ENCODE results near the gene LRRC55.

The LRRC55 gene

DNA sequence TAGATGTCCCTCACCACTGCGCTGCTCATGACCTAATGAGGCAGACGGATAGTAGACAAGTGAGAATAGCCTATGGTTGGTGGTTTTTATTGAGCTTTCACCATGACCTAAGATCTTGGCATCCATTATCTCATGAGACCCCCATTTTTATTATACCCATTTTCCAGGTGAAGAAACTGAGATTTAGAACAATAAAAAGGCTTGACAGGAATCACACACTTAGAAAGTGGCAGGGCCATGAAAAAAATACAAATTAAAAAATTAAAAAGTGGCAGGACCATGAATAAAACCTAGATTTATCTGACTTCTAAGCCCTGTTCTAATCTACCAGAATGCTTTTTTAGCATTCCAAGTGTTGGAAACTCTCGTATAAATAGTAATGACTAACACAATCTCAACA is 1.1 kb downstream of the LRRC55 start:
- DNase-seq (ENCODE audit: insufficient read length, low spot score) (no peak), FAIRE-seq (no peak)
- TF ChIP-seq, protein P1, sequence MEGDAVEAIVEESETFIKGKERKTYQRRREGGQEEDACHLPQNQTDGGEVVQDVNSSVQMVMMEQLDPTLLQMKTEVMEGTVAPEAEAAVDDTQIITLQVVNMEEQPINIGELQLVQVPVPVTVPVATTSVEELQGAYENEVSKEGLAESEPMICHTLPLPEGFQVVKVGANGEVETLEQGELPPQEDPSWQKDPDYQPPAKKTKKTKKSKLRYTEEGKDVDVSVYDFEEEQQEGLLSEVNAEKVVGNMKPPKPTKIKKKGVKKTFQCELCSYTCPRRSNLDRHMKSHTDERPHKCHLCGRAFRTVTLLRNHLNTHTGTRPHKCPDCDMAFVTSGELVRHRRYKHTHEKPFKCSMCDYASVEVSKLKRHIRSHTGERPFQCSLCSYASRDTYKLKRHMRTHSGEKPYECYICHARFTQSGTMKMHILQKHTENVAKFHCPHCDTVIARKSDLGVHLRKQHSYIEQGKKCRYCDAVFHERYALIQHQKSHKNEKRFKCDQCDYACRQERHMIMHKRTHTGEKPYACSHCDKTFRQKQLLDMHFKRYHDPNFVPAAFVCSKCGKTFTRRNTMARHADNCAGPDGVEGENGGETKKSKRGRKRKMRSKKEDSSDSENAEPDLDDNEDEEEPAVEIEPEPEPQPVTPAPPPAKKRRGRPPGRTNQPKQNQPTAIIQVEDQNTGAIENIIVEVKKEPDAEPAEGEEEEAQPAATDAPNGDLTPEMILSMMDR (IDR thresholded peaks at IDR 0.05; ENCODE audit: insufficient read depth, missing control alignments), result no peak

DNA sequence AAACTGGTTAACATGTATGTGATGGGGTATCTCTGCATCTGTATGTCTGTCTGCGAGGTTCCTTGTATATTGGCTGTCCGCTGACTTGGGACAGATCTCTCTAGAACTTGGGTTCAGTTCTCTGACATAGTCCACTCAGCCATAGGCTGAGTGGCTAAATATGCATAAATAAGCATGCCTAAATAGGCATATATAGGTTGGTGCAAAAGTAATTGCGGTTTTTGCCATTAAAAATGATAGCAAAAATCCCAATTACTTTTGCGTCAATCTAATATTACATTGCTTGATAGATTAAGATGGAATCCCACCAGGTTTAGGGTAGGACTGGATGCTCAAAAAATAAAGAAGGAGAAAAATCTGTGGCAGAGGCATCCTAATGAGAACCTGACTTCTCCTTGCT is 8.8 kb downstream of the LRRC55 start:
- FAIRE-seq, result no peak
- TF ChIP-seq, protein P1 (IDR thresholded peaks at IDR 0.05; ENCODE audit: insufficient read depth, missing control alignments), result no peak
- no peak for DNase-seq (ENCODE audit: insufficient read length, low spot score)

DNA sequence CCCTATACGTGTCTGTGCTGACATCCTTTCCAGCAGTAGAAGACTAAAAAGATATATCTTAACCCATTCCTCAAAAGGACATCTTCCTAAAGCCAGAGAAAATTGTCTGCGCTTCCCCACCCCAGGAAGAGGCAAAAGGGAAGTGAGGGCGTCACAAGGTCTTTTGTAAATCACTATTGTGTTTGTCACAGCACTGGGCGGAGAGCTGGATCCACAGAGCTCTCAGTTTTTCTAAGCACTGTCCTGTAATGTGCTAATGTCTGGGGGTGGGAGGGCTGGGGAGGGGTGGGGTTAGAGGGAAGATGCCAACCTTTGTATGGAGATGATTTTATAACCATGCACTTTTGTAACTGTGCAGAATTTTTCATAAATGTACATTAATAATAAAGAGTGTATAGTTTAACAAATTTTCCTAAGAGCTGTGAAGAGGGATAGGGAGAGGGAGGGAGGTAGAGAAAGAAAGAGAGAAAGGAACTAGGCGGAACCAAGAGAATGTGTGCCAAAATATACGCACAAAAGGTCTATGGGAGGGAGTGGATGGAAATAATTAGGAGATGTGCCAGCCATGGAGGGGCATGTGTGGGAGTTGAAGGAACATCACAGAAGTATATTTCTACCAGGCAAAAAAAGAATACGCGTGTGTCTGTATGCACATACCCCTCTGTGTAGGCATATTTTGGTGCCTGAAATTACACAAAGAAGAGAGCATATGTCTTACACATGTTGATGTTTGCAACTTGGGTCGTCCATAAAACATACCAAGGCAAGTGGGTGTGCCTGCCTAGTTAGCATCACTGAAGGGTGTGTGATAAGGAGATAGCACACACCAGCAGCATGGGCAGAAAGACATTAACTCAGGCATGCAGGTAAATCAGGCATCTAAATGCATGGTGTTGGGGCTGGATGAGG is 9.8 kb downstream of the LRRC55 start:
- FAIRE-seq, result no peak
- no peak for DNase-seq (ENCODE audit: insufficient read length, low spot score)
- TF ChIP-seq, protein P1 (IDR thresholded peaks at IDR 0.05; ENCODE audit: insufficient read depth, missing control alignments), result no peak

- TF ChIP-seq, protein P1 (IDR thresholded peaks at IDR 0.05; ENCODE audit: insufficient read depth, missing control alignments), result no peak
- FAIRE-seq (no peak), DNase-seq (ENCODE audit: insufficient read length, low spot score) (no peak)
These were observed 10.6 kb downstream of the LRRC55 start for GRCh38 chr11:57192316-57192715.

DNA sequence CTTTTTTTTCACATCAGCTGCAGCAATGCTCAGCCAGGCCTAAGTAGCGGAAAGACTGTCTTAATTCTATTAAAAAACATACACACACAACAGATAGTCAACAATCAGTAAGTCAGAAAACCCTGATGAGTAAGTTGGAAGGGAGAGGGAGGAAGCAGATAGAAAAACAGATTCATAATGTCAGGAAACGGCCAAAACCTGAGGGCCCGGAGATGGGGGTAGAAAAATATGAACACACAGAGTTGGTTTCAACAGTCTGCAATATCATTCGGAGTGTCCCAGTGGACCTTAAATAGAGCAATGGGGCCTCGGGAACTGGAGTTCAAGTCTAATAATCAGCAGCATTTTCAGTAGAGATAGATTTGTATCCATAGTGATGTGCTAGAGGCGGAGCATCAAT is 14.8 kb downstream of the LRRC55 start:
- TF ChIP-seq, protein P1 (IDR thresholded peaks at IDR 0.05; ENCODE audit: insufficient read depth, missing control alignments), result no peak
- FAIRE-seq (no peak), DNase-seq (ENCODE audit: insufficient read length, low spot score) (no peak)

DNA sequence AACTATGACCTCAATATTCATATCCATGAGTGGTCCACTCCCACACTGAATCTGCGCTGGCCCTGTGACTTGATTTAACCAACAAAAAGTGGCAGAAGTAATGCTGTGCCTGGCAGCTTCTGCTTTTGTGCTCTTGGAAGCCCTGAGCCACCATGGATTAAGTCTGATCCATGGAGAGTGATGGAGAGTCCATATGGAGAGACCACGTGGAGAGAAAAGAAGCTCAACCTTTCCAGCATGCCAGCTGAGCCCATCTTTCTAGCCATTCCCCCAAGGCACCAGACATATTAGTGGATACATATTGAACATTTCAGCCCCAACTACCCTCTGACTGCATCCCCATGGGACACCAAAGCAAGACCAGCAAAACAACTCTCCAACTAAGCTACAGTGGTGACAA is 16.0 kb downstream of the LRRC55 start:
- FAIRE-seq, result no peak
- TF ChIP-seq, protein P1 (IDR thresholded peaks at IDR 0.05; ENCODE audit: insufficient read depth, missing control alignments), result no peak
- no peak for DNase-seq (ENCODE audit: insufficient read length, low spot score)

DNA sequence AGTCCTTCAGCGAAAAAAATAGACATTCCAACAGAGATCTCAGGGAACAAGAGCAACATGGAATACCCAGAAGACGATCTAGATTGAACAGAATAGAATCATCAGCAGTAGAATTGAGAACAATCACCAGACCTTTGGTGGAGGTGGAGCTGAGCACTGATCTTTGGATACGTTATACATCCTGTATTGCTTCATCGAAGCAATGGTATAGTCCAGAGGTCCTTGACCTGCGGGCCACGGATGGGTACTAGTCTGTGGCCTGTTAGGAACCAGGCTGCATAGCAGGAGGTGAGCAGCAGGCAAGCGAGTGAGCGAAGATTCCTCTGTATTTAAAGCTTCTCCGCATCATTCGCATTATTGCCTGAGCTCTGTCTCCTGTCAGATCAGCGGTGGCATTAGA is 17.6 kb downstream of the LRRC55 start:
- DNase-seq (ENCODE audit: insufficient read length, low spot score) (no peak), FAIRE-seq (no peak)
- TF ChIP-seq, protein P1 (IDR thresholded peaks at IDR 0.05; ENCODE audit: insufficient read depth, missing control alignments), result no peak

All from D721Med (cell line).